Lower leg skin (tissue), 4 donors: ENCODE results near the gene WWTR1. TPM values are rescaled to one million over a fixed set of nuclear protein-coding genes. Genes with fewer than 3 reads are reported as not detected.
A peak's percentile ranks its signal among the peaks of the same experiment; 100 is the strongest.

Source experiments
- DNase-seq, 2 donors: peaks; one replicate each; pipeline ENCODE4 v3.0.0-alpha.2; 2019; ENCODE audit warnings: low spot score in 2 of 2
- H3K4me3 ChIP-seq: fragments of 200-600 bp; sonication (generic); 2 replicates; pipeline ENCODE4 v1.5.1; 2017; ENCODE audit warnings: mild to moderate bottlenecking, low read depth; ENCODE audit not compliant: poor library complexity, severe bottlenecking
- POLR2A ChIP-seq, 2 donors: fragments of 450-650 bp; IDR thresholded peaks; one replicate each; pipeline ENCODE4 v1.6.1; 2016 to 2017; ENCODE audit warnings: antibody characterized with exemption in 2 of 2, mild to moderate bottlenecking in 1 of 2, moderate library complexity in 1 of 2
- WGBS, 2 donors: methylation state at CpG; one replicate each; pipeline ENCODE4 v1.1.5; 2018; 5-methylcytosine and 5-hydroxymethylcytosine counted together
- intact Hi-C: fragments of 100-400 bp; cut with DNase I; formaldehyde crosslinking; loops from one replicate; pipeline ENCODE4 v1.15.0; 2023; ENCODE audit warnings: low total_unique reads
- total RNA-seq, 4 donors: library from RNA; depleted of rRNA; stranded (reverse); fragments of >200 nt; gene quantifications; one replicate each; pipeline ENCODE4 v1.1.0, GENCODE V29; 2016
- TF ChIP-seq, protein P1 (sequence below), 3 donors: fragments of 450-650 bp; IDR thresholded peaks; one replicate each; pipeline ENCODE4 v1.5.1; 2016; ENCODE audit warnings: antibody characterized with exemption in 3 of 3, mild to moderate bottlenecking in 3 of 3, moderate library complexity in 2 of 3

The WWTR1 gene
- total RNA-seq, 4 donors from 2014 or later, result 52.4 to 78.1 (median 56.1) TPM

- TF ChIP-seq POLR2A (IDR thresholded peaks at IDR 0.05), result no peak
- TF ChIP-seq, protein P1, sequence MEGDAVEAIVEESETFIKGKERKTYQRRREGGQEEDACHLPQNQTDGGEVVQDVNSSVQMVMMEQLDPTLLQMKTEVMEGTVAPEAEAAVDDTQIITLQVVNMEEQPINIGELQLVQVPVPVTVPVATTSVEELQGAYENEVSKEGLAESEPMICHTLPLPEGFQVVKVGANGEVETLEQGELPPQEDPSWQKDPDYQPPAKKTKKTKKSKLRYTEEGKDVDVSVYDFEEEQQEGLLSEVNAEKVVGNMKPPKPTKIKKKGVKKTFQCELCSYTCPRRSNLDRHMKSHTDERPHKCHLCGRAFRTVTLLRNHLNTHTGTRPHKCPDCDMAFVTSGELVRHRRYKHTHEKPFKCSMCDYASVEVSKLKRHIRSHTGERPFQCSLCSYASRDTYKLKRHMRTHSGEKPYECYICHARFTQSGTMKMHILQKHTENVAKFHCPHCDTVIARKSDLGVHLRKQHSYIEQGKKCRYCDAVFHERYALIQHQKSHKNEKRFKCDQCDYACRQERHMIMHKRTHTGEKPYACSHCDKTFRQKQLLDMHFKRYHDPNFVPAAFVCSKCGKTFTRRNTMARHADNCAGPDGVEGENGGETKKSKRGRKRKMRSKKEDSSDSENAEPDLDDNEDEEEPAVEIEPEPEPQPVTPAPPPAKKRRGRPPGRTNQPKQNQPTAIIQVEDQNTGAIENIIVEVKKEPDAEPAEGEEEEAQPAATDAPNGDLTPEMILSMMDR (IDR thresholded peaks at IDR 0.05), result no peak
- intact Hi-C loops, result no loop called here
- H3K4me3 ChIP-seq, result no peak overlapping the region
- no peak for DNase-seq
- WGBS, 2 donors, result 89 to 93% methylated on average over 1 of the region's 1 CpG
Observed at GRCh38 chr3:149701977-149702350, 44.1 kb upstream of the WWTR1 start.

GRCh38 chr3:149701206-149701976, 43.6 kb upstream of the WWTR1 start:
- intact Hi-C loops, result no loop called here
- DNase-seq, result peak in 1 of 2 donors; percentile 47
- H3K4me3 ChIP-seq, result no peak overlapping the region
- 66 to 75% methylated on average over 12 of the region's 12 CpGs for WGBS, 2 donors
- no peak for TF ChIP-seq POLR2A (IDR thresholded peaks at IDR 0.05)
- TF ChIP-seq, protein P1 (IDR thresholded peaks at IDR 0.05), result no peak

GRCh38 chr3:149688122-149688757, 30.4 kb upstream of the WWTR1 start:
- no peak for DNase-seq
- intact Hi-C loops, result no loop called here
- 88 to 89% methylated on average over 3 of the region's 3 CpGs for WGBS, 2 donors
- H3K4me3 ChIP-seq, result no peak overlapping the region
- no peak for TF ChIP-seq POLR2A (IDR thresholded peaks at IDR 0.05)
- TF ChIP-seq, protein P1 (IDR thresholded peaks at IDR 0.05), result no peak

GRCh38 chr3:149686996-149687395, 29.2 kb upstream of the WWTR1 start:
- intact Hi-C loops, result no loop called here
- WGBS, 2 donors, result 95 to 99% methylated on average over 2 of the region's 2 CpGs
- no peak for DNase-seq
- TF ChIP-seq, protein P1 (IDR thresholded peaks at IDR 0.05), result no peak
- TF ChIP-seq POLR2A (IDR thresholded peaks at IDR 0.05), result no peak
- H3K4me3 ChIP-seq, result no peak overlapping the region

GRCh38 chr3:149678351-149678950, 20.6 kb upstream of the WWTR1 start:
- 88 to 92% methylated on average over 7 of the region's 7 CpGs for WGBS, 2 donors
- TF ChIP-seq, protein P1 (IDR thresholded peaks at IDR 0.05), result no peak
- DNase-seq, result no peak
- intact Hi-C loops, result no loop called here
- no peak overlapping the region for H3K4me3 ChIP-seq
